GM21390 (cell line): Measurements from ENCODE around the gene TRIM13.
"Not testable (repeated sequence)": the region's sequence is repeated elsewhere in the genome, so short reads cannot be mapped to it uniquely, and the experiment has no call there.

Source experiments
- ATAC-seq: cut with Tn5 transposase; IDR thresholded peaks from one replicate; pipeline ENCODE4 v1.9.1; 2021; ENCODE audit not compliant: unreplicated experiment

Gene TRIM13

DNA sequence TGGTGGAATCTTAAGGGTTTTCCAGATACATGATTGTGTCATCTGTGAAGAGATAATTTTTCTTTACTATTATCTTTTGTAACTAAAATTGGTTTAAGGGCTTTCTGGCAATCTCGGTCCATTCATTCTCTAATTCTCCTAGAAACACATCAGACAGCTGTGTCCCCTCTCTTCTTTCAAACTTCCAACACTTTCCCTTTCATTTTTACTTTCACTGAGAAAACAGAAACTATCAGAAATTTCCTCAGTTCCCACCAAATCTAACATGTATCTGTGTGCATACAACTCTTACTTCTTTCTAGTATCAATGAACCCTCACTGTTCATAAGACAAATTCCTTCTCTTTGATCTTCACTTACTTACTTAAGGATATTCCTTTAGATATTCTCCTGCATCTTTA, 58.6 kb downstream of the TRIM13 start:
- no peak for ATAC-seq

DNA sequence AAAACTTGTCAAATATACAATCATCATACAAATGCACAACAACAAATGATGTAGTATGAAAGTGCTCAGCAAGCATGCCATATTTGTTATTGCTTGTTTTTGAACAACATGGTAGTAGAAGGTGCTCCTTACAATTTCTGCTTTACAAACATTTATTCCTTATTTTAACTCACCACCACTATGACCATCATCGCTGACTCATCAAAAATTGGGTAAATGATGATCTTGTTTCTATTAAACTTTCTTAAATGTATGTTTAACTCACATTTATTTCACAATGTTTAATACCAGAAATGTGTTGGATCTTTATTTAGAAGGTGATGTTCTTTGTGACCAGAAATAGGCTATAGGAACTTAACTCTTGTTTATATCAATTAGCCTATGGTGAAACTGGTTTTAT, 63.9 kb downstream of the TRIM13 start:
- no peak for ATAC-seq

GRCh38 chr13:50062336-50062735, 65.5 kb downstream of the TRIM13 start:
- ATAC-seq: not testable (repeated sequence)

- ATAC-seq: no peak
These were observed 68.9 kb downstream of the TRIM13 start for GRCh38 chr13:50065712-50066111.
